HL-60 (cell line): ENCODE data around the gene NSUN6.

Source experiments
- DNase-seq, 2 experiments: peaks; one replicate each; pipeline ENCODE4 v3.0.0-alpha.2; 2010 to 2020; ENCODE audit warnings: low read depth in 1 of 2, low spot score in 1 of 2
- H3K27ac ChIP-seq: fragments of 250-450 bp; sonication (Bioruptor Pico); replicated peaks from 2 replicates; pipeline ENCODE4 v1.5.1; 2020; ENCODE audit warnings: mild to moderate bottlenecking, moderate library complexity
- H3K27me3 ChIP-seq: fragments of 250-450 bp; sonication (Bioruptor Pico); 2 replicates; pipeline ENCODE4 v1.5.1; 2021; ENCODE audit warnings: mild to moderate bottlenecking, moderate library complexity; ENCODE audit not compliant: insufficient read depth, poor library complexity, severe bottlenecking
- H3K4me3 ChIP-seq: replicated peaks from 2 replicates; pipeline ENCODE4 v1.5.1; 2011; ENCODE audit warnings: mild to moderate bottlenecking, control low read depth, low read length; ENCODE audit not compliant: insufficient read depth
- CTCF ChIP-seq: IDR thresholded peaks from one replicate; pipeline ENCODE4 v1.5.1; 2011; ENCODE audit warnings: low read length, control low read depth, inconsistent platforms; ENCODE audit not compliant: insufficient read depth
- GABPA ChIP-seq: IDR thresholded peaks from 2 replicates; pipeline ENCODE4 v1.6.1; 2012; ENCODE audit warnings: low read depth
- POLR2AphosphoS5 ChIP-seq: IDR thresholded peaks from 2 replicates; pipeline ENCODE4 v1.6.1; 2012; ENCODE audit warnings: low read depth
- REST ChIP-seq: IDR thresholded peaks from 2 replicates; pipeline ENCODE4 v1.6.1; 2012; ENCODE audit warnings: low read depth; ENCODE audit not compliant: insufficient replicate concordance
- SPI1 ChIP-seq: IDR thresholded peaks from 2 replicates; pipeline ENCODE4 v1.6.1; 2012; ENCODE audit warnings: low read depth, mild to moderate bottlenecking, borderline replicate concordance

NSUN6 gene

GRCh38 chr10:18620856-18621255 is 30.5 kb downstream of the NSUN6 start:
- Histone ChIP-seq H3K4me3 (no peak overlapping the region), H3K27ac (no peak overlapping the region), H3K27me3 (no peaks in the 10 kb centered on the region)
- TF ChIP-seq SPI1: no peak
- TF ChIP-seq POLR2AphosphoS5: no peak
- no peak for TF ChIP-seq GABPA
- TF ChIP-seq CTCF: no peak
- no peak for TF ChIP-seq REST
- no peak for DNase-seq

GRCh38 chr10:18619016-18619415 is 32.4 kb downstream of the NSUN6 start:
- TF ChIP-seq REST: no peak
- no peak for TF ChIP-seq CTCF
- no peak for TF ChIP-seq GABPA
- no peak for TF ChIP-seq SPI1
- TF ChIP-seq POLR2AphosphoS5: no peak
- no peak overlapping the region for H3K4me3 ChIP-seq
- H3K27ac ChIP-seq: no peak overlapping the region
- no peaks in the 10 kb centered on the region for H3K27me3 ChIP-seq
- no peak for DNase-seq

DNA sequence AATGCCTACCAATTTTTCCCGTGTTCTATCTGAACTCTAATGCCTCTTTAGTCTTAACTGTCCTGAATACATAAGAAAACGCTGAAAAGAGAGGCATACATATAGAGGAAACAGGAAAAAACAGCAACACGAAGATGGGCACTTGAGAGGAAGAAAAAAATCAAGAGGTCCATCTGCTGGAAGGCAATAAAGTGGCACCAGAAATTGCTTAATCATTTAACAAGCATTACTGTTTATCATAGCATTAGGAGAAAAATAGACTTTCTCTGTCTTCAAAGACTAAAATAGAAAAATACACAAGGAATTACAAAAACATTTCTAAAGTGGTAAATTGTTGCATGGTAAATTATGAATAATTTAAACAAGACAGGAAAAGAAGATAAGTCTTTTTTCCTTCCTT is 35.0 kb downstream of the NSUN6 start:
- DNase-seq: no peak
- no peak for TF ChIP-seq REST
- TF ChIP-seq SPI1: no peak
- no peaks in the 10 kb centered on the region for H3K27me3 ChIP-seq
- H3K27ac ChIP-seq: no peak overlapping the region
- H3K4me3 ChIP-seq: no peak overlapping the region

GRCh38 chr10:18615618-18616017 is 35.8 kb downstream of the NSUN6 start:
- no peak overlapping the region for H3K27ac ChIP-seq
- no peaks in the 10 kb centered on the region for H3K27me3 ChIP-seq
- no peak overlapping the region for H3K4me3 ChIP-seq
- no peak for DNase-seq
- no peak for TF ChIP-seq REST
- no peak for TF ChIP-seq GABPA
- TF ChIP-seq POLR2AphosphoS5: no peak
- TF ChIP-seq SPI1: no peak
- TF ChIP-seq CTCF: no peak
